A549 (cell line): ENCODE measurements around the gene GUCY1A1. TPM values are rescaled to one million over a fixed set of nuclear protein-coding genes. Genes with fewer than 3 reads are reported as not detected.

Source experiments
- ATAC-seq, 2 experiments: fragments of 200-7000 bp in 1 of 2; fragments of >200 bp in 1 of 2; cut with Nextera tagmentation in 1 of 2; cut with Tn5 transposase in 1 of 2; 3 replicates each; pipeline versions ENCODE4 v1.8.0 to v1.9.1; 2018 to 2020; ENCODE audit warnings: mild to moderate bottlenecking in 1 of 2, moderate library complexity in 1 of 2
- CTCF ChIA-PET: fragments of 300-600 bp; sonication (Branson Sonifier 250); formaldehyde crosslinking; extraction: SDS; loops from one replicate; lab custom pipeline; 2021; ENCODE audit warnings: antibody characterized with exemption, inconsistent platforms; lab: Yijun Ruan, JAX
- POLR2A ChIA-PET: fragments of 350-600 bp; formaldehyde crosslinking; extraction: SDS; loops from one replicate; lab custom pipeline; 2021; ENCODE audit warnings: antibody characterized with exemption, inconsistent platforms; lab: Yijun Ruan, JAX
- DNase-seq, 2 experiments: peaks; one replicate each; pipeline versions ENCODE4 v3.0.0 to v3.0.0-alpha.2; 2011 to 2016; ENCODE audit warnings: low read depth in 1 of 2, low spot score in 1 of 2
- FAIRE-seq: peaks from 2 replicates; lab custom pipeline; 2011; peaks lifted over from hg19 to GRCh38; lab: Jason Lieb, UNC
- H3K27ac ChIP-seq, 2 experiments: fragments of >200 bp; sonication (Bioruptor Twin); formaldehyde crosslinking; 3 replicates each; pipeline ENCODE4 v1.5.1; 2016 to 2017
- H3K4me1 ChIP-seq: fragments of >200 bp; sonication (Bioruptor Twin); formaldehyde crosslinking; 3 replicates; pipeline ENCODE4 v1.6.1; 2016
- H3K4me2 ChIP-seq: fragments of >200 bp; sonication (Bioruptor Twin); formaldehyde crosslinking; 3 replicates; pipeline ENCODE4 v1.6.1; 2016
- H3K4me3 ChIP-seq: fragments of >200 bp; sonication (Bioruptor Twin); formaldehyde crosslinking; 3 replicates; pipeline ENCODE4 v1.5.1; 2016
- H3K9me3 ChIP-seq: fragments of >200 bp; sonication (Bioruptor Twin); formaldehyde crosslinking; 3 replicates; pipeline ENCODE4 v1.6.1; 2016
- BCL3 ChIP-seq: fragments of >200 bp; sonication (Bioruptor Twin); formaldehyde crosslinking; IDR thresholded peaks from 3 replicates; pipeline ENCODE4 v1.6.1; 2016
- CBX2 ChIP-seq: fragments of 200-600 bp; sonication (generic); IDR thresholded peaks from 2 replicates; pipeline ENCODE4 v1.6.1; 2016; ENCODE audit warnings: low read depth, mild to moderate bottlenecking, borderline replicate concordance
- CBX8 ChIP-seq: fragments of 200-600 bp; sonication (generic); IDR thresholded peaks from 2 replicates; pipeline ENCODE4 v1.6.1; 2016
- CTCF ChIP-seq: fragments of >200 bp; sonication (Bioruptor Twin); formaldehyde crosslinking; IDR thresholded peaks from 3 replicates; pipeline ENCODE4 v1.5.1; 2016
- EHF ChIP-seq: fragments of 250-450 bp; sonication (Bioruptor Pico); IDR thresholded peaks from 2 replicates; pipeline ENCODE4 v1.5.0; 2020; ENCODE audit warnings: mild to moderate bottlenecking
- EHMT2 ChIP-seq: fragments of 200-600 bp; sonication (generic); IDR thresholded peaks from 2 replicates; pipeline ENCODE4 v1.6.1; 2016; ENCODE audit warnings: antibody characterized with exemption, low read depth, mild to moderate bottlenecking, moderate library complexity
- EP300 ChIP-seq, 2 experiments: fragments of >200 bp; sonication (Bioruptor Twin); formaldehyde crosslinking; IDR thresholded peaks; 2 replicates in 1 of 2; 3 replicates in 1 of 2; pipeline ENCODE4 v1.6.1; 2016 to 2017
- FOXS1 ChIP-seq: fragments of 250-450 bp; sonication (Bioruptor Pico); IDR thresholded peaks from 2 replicates; pipeline ENCODE4 v1.5.0; 2020; ENCODE audit warnings: mild to moderate bottlenecking, moderate library complexity
- HES2 ChIP-seq: fragments of >200 bp; sonication (Bioruptor Twin); formaldehyde crosslinking; IDR thresholded peaks from 2 replicates; pipeline ENCODE4 v1.6.1; 2016
- HOXA7 ChIP-seq: fragments of 250-450 bp; sonication (Bioruptor Pico); IDR thresholded peaks from 2 replicates; pipeline ENCODE4 v1.5.0; 2020; ENCODE audit warnings: mild to moderate bottlenecking, moderate library complexity
- KDM1A ChIP-seq: fragments of 200-600 bp; sonication (generic); IDR thresholded peaks from 2 replicates; pipeline ENCODE4 v1.6.1; 2016; ENCODE audit warnings: low read depth, mild to moderate bottlenecking
- MYC ChIP-seq: IDR thresholded peaks from 2 replicates; pipeline ENCODE4 v1.6.1; 2012; ENCODE audit warnings: mild to moderate bottlenecking, inconsistent platforms, low read length, improper control_type of control experiment, borderline replicate concordance
- NPAS2 ChIP-seq: fragments of 250-450 bp; sonication (Bioruptor Pico); IDR thresholded peaks from 2 replicates; pipeline ENCODE4 v1.8.0; 2022; ENCODE audit warnings: mild to moderate bottlenecking, moderate library complexity, borderline replicate concordance
- PBX3 ChIP-seq: IDR thresholded peaks from 2 replicates; pipeline ENCODE4 v1.6.1; 2012
- POLR2A ChIP-seq: IDR thresholded peaks from 2 replicates; pipeline ENCODE4 v1.6.1; 2012; ENCODE audit warnings: mild to moderate bottlenecking, low read length
- RCOR1 ChIP-seq: fragments of 150-350 bp; IDR thresholded peaks from 2 replicates; pipeline ENCODE4 v1.6.1; 2014; ENCODE audit warnings: antibody characterized with exemption, low read length, low read depth
- REST ChIP-seq: fragments of 200-600 bp; sonication (generic); IDR thresholded peaks from 2 replicates; pipeline ENCODE4 v1.6.1; 2016; ENCODE audit warnings: antibody characterized with exemption, mild to moderate bottlenecking, moderate library complexity
- RNF2 ChIP-seq: fragments of 200-600 bp; sonication (generic); IDR thresholded peaks from 2 replicates; pipeline ENCODE4 v1.6.1; 2016; ENCODE audit warnings: low read depth, mild to moderate bottlenecking, antibody characterized with exemption, moderate library complexity, borderline replicate concordance
- TFCP2L1 ChIP-seq: fragments of 250-450 bp; sonication (Bioruptor Pico); IDR thresholded peaks from 2 replicates; pipeline ENCODE4 v1.5.0; 2021; ENCODE audit warnings: mild to moderate bottlenecking
- ZSCAN20 ChIP-seq: fragments of 250-450 bp; sonication (Bioruptor Pico); IDR thresholded peaks from 2 replicates; pipeline ENCODE4 v1.8.0; 2022; ENCODE audit warnings: mild to moderate bottlenecking, moderate library complexity
- WGBS: methylation state at CpG from one replicate; pipeline ENCODE4 v1.1.6; 2017; ENCODE audit errors: missing lambda C conversion rate; 5-methylcytosine and 5-hydroxymethylcytosine counted together
- polyA plus RNA-seq, 4 experiments: library from polyadenylated mRNA; depleted of rRNA in 3 of 4; stranded (reverse); fragments of >200 nt; fragmentation: RNase III in 1 of 4; extraction: RNeasy Plus Mini Kit Qiagen cat#74134 plus additional on column Dnase treatment in 1 of 4; gene quantifications; 2 replicates in 3 of 4; 3 replicates in 1 of 4; pipeline ENCODE4 v1.2.3, GENCODE V29; 2011 to 2017

GUCY1A1 gene
- polyA plus RNA-seq, 2 of the 4 experiments (the other 2 are of a cell fraction) = not detected

GRCh38 chr4:155774033-155774432 is 107.4 kb downstream of the GUCY1A1 start:
- CTCF ChIA-PET = interaction anchor here (0.7 kb wide), 1 partner anchor 13 kb away, joined by 3 read pairs; no protein-coding TSS in a partner anchor
- no peak overlapping the region for H3K4me2 ChIP-seq
- H3K27ac ChIP-seq = no peak overlapping the region
- POLR2A ChIA-PET = no interaction called here
- no peak for ATAC-seq
- no peak for DNase-seq
- H3K4me3 ChIP-seq = no peak overlapping the region
- FAIRE-seq = no peak
- H3K9me3 ChIP-seq = no peaks in the 10 kb centered on the region
- TF ChIP-seq BCL3 = no peak
- no peak for TF ChIP-seq CTCF
- TF ChIP-seq POLR2A = no peak
- no peak for TF ChIP-seq EHF (CRISPR knock-in tag)
- TF ChIP-seq NPAS2 (CRISPR knock-in tag) = no peak
- TF ChIP-seq KDM1A = no peak
- no peak for TF ChIP-seq PBX3
- TF ChIP-seq CBX2 = no peak
- TF ChIP-seq, all 56 proteins: peak for 0
- no peaks in the 10 kb centered on the region for H3K4me1 ChIP-seq
- 35% methylated on average over 4 of the region's 4 CpGs for WGBS

GRCh38 chr4:155777971-155778735 is 111.5 kb downstream of the GUCY1A1 start:
- no peak for DNase-seq
- Histone ChIP-seq H3K4me1 (no peaks in the 10 kb centered on the region), H3K27ac (no peak overlapping the region), H3K9me3 (no peaks in the 10 kb centered on the region), H3K4me3 (no peak overlapping the region), H3K4me2 (no peak overlapping the region)
- ATAC-seq = no peak
- WGBS = 2% methylated on average over 3 of the region's 3 CpGs
- POLR2A ChIA-PET = no interaction called here
- TF ChIP-seq FOXS1 (CRISPR knock-in tag) (no peak), CBX8 (no peak), RCOR1 (no peak), EP300 (IDR thresholded peaks at IDR 0.05) (no peak), HES2 (no peak), HOXA7 (CRISPR knock-in tag) (no peak), MYC (no peak), ZSCAN20 (CRISPR knock-in tag) (no peak), RNF2 (no peak), EHMT2 (no peak), REST (no peak), TFCP2L1 (no peak)
- FAIRE-seq = no peak
- CTCF ChIA-PET = interaction anchor here (1.1 kb wide), 1 partner anchor 9 kb away, joined by 4 read pairs; no protein-coding TSS in a partner anchor
